Choroid plexus epithelial cell (primary cell): ENCODE measurements around the gene CLIP2.
"Not testable (repeated sequence)": the region's sequence is repeated elsewhere in the genome, so short reads cannot be mapped to it uniquely, and the experiment has no call there.

Experiments used
- DNase-seq: peaks from one replicate; pipeline ENCODE4 v3.0.0-alpha.2; 2010; ENCODE audit warnings: low read depth
- H3K4me3 ChIP-seq: 2 replicates; pipeline ENCODE4 v1.5.1; 2011; ENCODE audit warnings: low read depth, mild to moderate bottlenecking, control low read depth, low read length, moderate library complexity
- CTCF ChIP-seq: conservative IDR thresholded peaks from 2 replicates; pipeline ENCODE4 v1.5.1; 2011; ENCODE audit warnings: low read depth, mild to moderate bottlenecking, control low read depth, inconsistent platforms, low read length, moderate library complexity

The CLIP2 gene

GRCh38 chr7:74338366-74339108 lies 49.3 kb downstream of the CLIP2 start:
- DNase-seq = no peak
- H3K4me3 ChIP-seq = no peak overlapping the region
- TF ChIP-seq CTCF = no peak

- H3K4me3 ChIP-seq, DNase-seq: not testable (repeated sequence)
Observed at GRCh38 chr7:74339648-74340047, 50.4 kb downstream of the CLIP2 start.

- peak; percentile 54 for DNase-seq
- no peak overlapping the region for H3K4me3 ChIP-seq
Observed at GRCh38 chr7:74343281-74344131, 54.3 kb downstream of the CLIP2 start.

GRCh38 chr7:74344132-74344496 lies 54.9 kb downstream of the CLIP2 start:
- peak; percentile 17 for DNase-seq
- TF ChIP-seq CTCF = no peak
- H3K4me3 ChIP-seq = no peak overlapping the region

More at GRCh38 chr7:74343281-74344131, 54.3 kb downstream of the CLIP2 start:
- TF ChIP-seq CTCF = no peak

GRCh38 chr7:74344786-74345185 lies 55.6 kb downstream of the CLIP2 start:
- no peak for TF ChIP-seq CTCF
- H3K4me3 ChIP-seq = no peak overlapping the region
- no peak for DNase-seq

- H3K4me3 ChIP-seq = no peak overlapping the region
- no peak for TF ChIP-seq CTCF
- DNase-seq = no peak
Observed at GRCh38 chr7:74345970-74346369, 56.8 kb downstream of the CLIP2 start.

- no peak for TF ChIP-seq CTCF
- DNase-seq = no peak
- no peak overlapping the region for H3K4me3 ChIP-seq
Observed at GRCh38 chr7:74349621-74350020, 60.4 kb downstream of the CLIP2 start.
